Panc1 (cell line): ENCODE data around the gene ITGAL. TPM values are rescaled to one million over a fixed set of nuclear protein-coding genes. Genes with fewer than 3 reads are reported as not detected.

ENCODE experiments used
- ATAC-seq: fragments of 200-7000 bp; cut with Tn5 transposase; 2 replicates; pipeline ENCODE4 v1.9.1; 2020; ENCODE audit warnings: mild to moderate bottlenecking, moderate library complexity
- BruUV-seq: library from RNA; stranded (reverse); fragments of 400-500 nt; replicated peaks from 2 replicates; lab custom pipeline; 2021; lab: Mats Ljungman, UMichigan
- CTCF ChIA-PET: fragments of 300-600 bp; sonication (Branson Sonifier 250); formaldehyde crosslinking; loops from one replicate; lab custom pipeline; 2022; ENCODE audit warnings: antibody characterized with exemption; lab: Charles Lee
- POLR2A ChIA-PET: fragments of 300-600 bp; sonication (Branson Sonifier 250); formaldehyde crosslinking; loops from one replicate; lab custom pipeline; 2022; ENCODE audit warnings: antibody characterized with exemption; lab: Charles Lee
- DNase-seq: peaks from one replicate; pipeline ENCODE4 v3.0.0-alpha.2; 2010; ENCODE audit warnings: low read depth, low spot score
- H3K27ac ChIP-seq: 2 replicates; pipeline ENCODE4 v1.5.1; 2011; ENCODE audit warnings: mild to moderate bottlenecking, low read length, inconsistent platforms
- H3K27me3 ChIP-seq: fragments of 200-500 bp; sonication (Bioruptor generic); 2 replicates; pipeline ENCODE4 v1.6.0; 2014; ENCODE audit warnings: low read length, inconsistent platforms; ENCODE audit not compliant: control insufficient read depth, insufficient read depth
- H3K36me3 ChIP-seq: fragments of 200-500 bp; sonication (Bioruptor generic); 2 replicates; pipeline ENCODE4 v1.5.1; 2014; ENCODE audit warnings: inconsistent platforms, mild to moderate bottlenecking, low read length, moderate library complexity; ENCODE audit not compliant: control insufficient read depth, insufficient read depth
- H3K4me1 ChIP-seq: 2 replicates; pipeline ENCODE4 v1.5.1; 2011; ENCODE audit warnings: inconsistent platforms, mild to moderate bottlenecking, low read length, moderate library complexity; ENCODE audit not compliant: control insufficient read depth, insufficient read depth
- H3K4me3 ChIP-seq, 2 experiments: 2 replicates each; pipeline ENCODE4 v1.5.1; 2011 to 2012; ENCODE audit warnings: low read depth in 2 of 2, low read length in 2 of 2, mild to moderate bottlenecking in 2 of 2, inconsistent platforms in 1 of 2, moderate library complexity in 1 of 2
- H3K9me3 ChIP-seq: fragments of 200-500 bp; sonication (Bioruptor generic); 2 replicates; pipeline ENCODE4 v1.5.1; 2014; ENCODE audit warnings: low read depth, mild to moderate bottlenecking, inconsistent platforms, low read length, moderate library complexity; ENCODE audit not compliant: control insufficient read depth, insufficient read depth
- CTCF ChIP-seq: fragments of 450-650 bp; IDR thresholded peaks from 2 replicates; pipeline ENCODE4 v1.5.1; 2017; ENCODE audit warnings: mild to moderate bottlenecking
- POLR2AphosphoS5 ChIP-seq: IDR thresholded peaks from 2 replicates; pipeline ENCODE4 v1.6.1; 2012; ENCODE audit warnings: mild to moderate bottlenecking, low read depth, low read length, moderate library complexity
- REST ChIP-seq, 2 experiments: IDR thresholded peaks; 2 replicates each; pipeline ENCODE4 v1.6.1; 2011 to 2012; ENCODE audit warnings: low read depth in 2 of 2, control low read depth in 1 of 2, low read length in 1 of 2, mild to moderate bottlenecking in 1 of 2, moderate library complexity in 1 of 2; ENCODE audit not compliant: insufficient read depth in 1 of 2
- SIN3A ChIP-seq: IDR thresholded peaks from 2 replicates; pipeline ENCODE4 v1.6.1; 2012; ENCODE audit warnings: low read depth, mild to moderate bottlenecking, low read length, moderate library complexity, borderline replicate concordance; ENCODE audit not compliant: insufficient read depth
- TCF7L2 ChIP-seq: IDR thresholded peaks from 2 replicates; pipeline ENCODE4 v1.6.1; 2011; ENCODE audit warnings: mild to moderate bottlenecking, low read depth, low read length, inconsistent platforms
- in situ Hi-C: cut with HindIII; loops from 2 replicates; pipeline ENCODE4 v1.10.0; 2016; ENCODE audit warnings: low sequenced_read_pairs, low pct_unique_long_range_greater_than_20kb
- intact Hi-C: fragments of 100-400 bp; cut with micrococcal nuclease; formaldehyde crosslinking; loops from one replicate; pipeline ENCODE4 v1.10.0; 2022; ENCODE audit not compliant: unreplicated experiment
- total RNA-seq: library from RNA; stranded (reverse); gene quantifications from one replicate; pipeline ENCODE4 v1.2.1, GENCODE V29; 2021; ENCODE audit not compliant: unreplicated experiment

Gene ITGAL
- total RNA-seq, 1 experiment from 2014 or later: 0.54 TPM

GRCh38 chr16:30430428-30430970 is 42.0 kb upstream of the ITGAL start:
- Histone ChIP-seq H3K27me3 (no peaks in the 10 kb centered on the region), H3K9me3 (no peaks in the 10 kb centered on the region), H3K4me1 (peaks cover 9% of the 10 kb centered on the region), H3K36me3 (peaks cover 6% of the 10 kb centered on the region; the same call in 1 of the 2 replicates), H3K4me3 (peak overlapping the region; percentile 12 to 99), H3K27ac (peak overlapping the region; percentile 87)
- in situ Hi-C loops: no loop called here
- DNase-seq (no peak), ATAC-seq (peak; percentile 60)
- POLR2A ChIA-PET: interaction anchor here (0.5 to 0.9 kb wide), 3 partner anchors 105 to 204 kb away, joined by 3 to 6 read pairs (median 3); no protein-coding TSS in a partner anchor
- CTCF ChIA-PET: interaction anchor here (0.6 to 1.5 kb wide), 10 partner anchors 11 to 260 kb away, joined by 3 to 14 read pairs (median 4); partner anchors contain the start of gene ZNF764
- intact Hi-C loops: loop anchor here (5.0 kb wide), 2 partner anchors 182 to 197 kb away; partner anchors contain the start of gene ZNF689
- TF ChIP-seq SIN3A (no peak), TCF7L2 (no peak), CTCF (no peak; the same call in 1 of the 2 replicates)
- no TSS peak for BruUV-seq

GRCh38 chr16:30434852-30435251 is 37.7 kb upstream of the ITGAL start:
- intact Hi-C loops: loop anchor here (5.0 kb wide), 2 partner anchors 177 to 192 kb away; partner anchors contain the start of gene ZNF689
- no peak for ATAC-seq
- no peak overlapping the region for H3K27ac ChIP-seq

More at GRCh38 chr16:30434852-30435251, 37.7 kb upstream of the ITGAL start:
- Histone ChIP-seq H3K4me1 (peaks cover 11% of the 10 kb centered on the region), H3K36me3 (no peaks in the 10 kb centered on the region), H3K27me3 (no peaks in the 10 kb centered on the region), H3K9me3 (no peaks in the 10 kb centered on the region), H3K4me3 (no peak overlapping the region)
- TF ChIP-seq REST (IDR thresholded peaks at IDR 0.05; ENCODE audit: insufficient read depth in 1 of 2, low read depth in 2 of 2, low read length in 1 of 2) (no peak), POLR2AphosphoS5 (no peak), TCF7L2 (no peak), SIN3A (no peak), CTCF (no peak)
- no peak for DNase-seq
- CTCF ChIA-PET: no interaction called here
- in situ Hi-C loops: no loop called here
- no TSS peak for BruUV-seq
- POLR2A ChIA-PET: interaction anchor here (0.7 kb wide), 1 partner anchor 80 kb away, joined by 10 read pairs; no protein-coding TSS in a partner anchor
